Upper lobe of left lung (tissue), 6 donors: ENCODE data around the gene SLC7A10. TPM values are rescaled to one million over a fixed set of nuclear protein-coding genes. Genes with fewer than 3 reads are reported as not detected.

ENCODE experiments used
- ATAC-seq, 2 donors: fragments of 200-7000 bp; cut with Tn5 transposase; one replicate each; pipeline ENCODE4 v1.9.1; 2022; ENCODE audit warnings: mild to moderate bottlenecking in 2 of 2, moderate library complexity in 2 of 2; ENCODE audit not compliant: low FRiP score in 2 of 2
- DNase-seq, 2 donors: peaks; one replicate each; pipeline ENCODE4 v3.0.0-alpha.2; 2019 to 2020
- H3K27ac ChIP-seq, 4 donors: fragments of 200-600 bp; sonication (generic); one replicate each; pipeline ENCODE4 v1.5.1; 2016 to 2019
- H3K27me3 ChIP-seq, 4 donors: fragments of 200-600 bp; sonication (generic); one replicate each; pipeline ENCODE4 v1.5.1; 2017 to 2019
- H3K36me3 ChIP-seq, 4 donors: fragments of 200-600 bp; sonication (generic); one replicate each; pipeline ENCODE4 v1.5.1; 2016 to 2019
- H3K4me1 ChIP-seq, 4 donors: fragments of 200-600 bp; sonication (generic); one replicate each; pipeline ENCODE4 v1.5.1; 2018 to 2019
- H3K4me3 ChIP-seq, 4 donors: fragments of 200-600 bp; sonication (generic); one replicate each; pipeline ENCODE4 v1.5.1; 2017 to 2019; ENCODE audit warnings: mild to moderate bottlenecking in 2 of 4, moderate library complexity in 1 of 4
- H3K9me3 ChIP-seq, 4 donors: fragments of 200-600 bp; sonication (generic); one replicate each; pipeline ENCODE4 v1.5.1; 2018 to 2019
- EP300 ChIP-seq, 4 donors: sonication (generic); formaldehyde crosslinking; IDR thresholded peaks; one replicate each; pipeline ENCODE4 v1.5.1; 2017; ENCODE audit warnings: antibody characterized with exemption in 4 of 4, control low read depth in 2 of 4
- POLR2A ChIP-seq, 4 donors: fragments of 450-650 bp; IDR thresholded peaks; one replicate each; pipeline ENCODE4 v1.5.1; 2016 to 2017; ENCODE audit warnings: antibody characterized with exemption in 4 of 4, mild to moderate bottlenecking in 2 of 4
- POLR2AphosphoS5 ChIP-seq, 2 donors: sonication (generic); formaldehyde crosslinking; IDR thresholded peaks; one replicate each; pipeline ENCODE4 v1.5.1; 2017; ENCODE audit warnings: antibody characterized with exemption in 2 of 2
- WGBS, 2 donors: methylation state at CpG; one replicate each; pipeline ENCODE4 v1.1.5; 2017 to 2018; 5-methylcytosine and 5-hydroxymethylcytosine counted together
- total RNA-seq, 6 donors: library from RNA; depleted of rRNA in 4 of 6; stranded (reverse); fragments of >200 nt in 4 of 6; gene quantifications; one replicate each; pipeline versions ENCODE4 v1.1.0 to v1.2.1, GENCODE V29; 2016 to 2021
- TF ChIP-seq, protein P1 (sequence below), 6 experiments: fragments of 450-650 bp in 4 of 6; fragments of 200-600 bp in 2 of 6; sonication (generic) in 2 of 6; IDR thresholded peaks; one replicate each; pipeline ENCODE4 v1.5.1; 2016 to 2019; ENCODE audit warnings: antibody characterized with exemption in 6 of 6
- donor health status: DM: no; HTN: no; CAD: no; lungs with moderate emphysema.
- donor health status: DM: no; HTN: yes; CAD: no; lungs with severe emphysema.

Gene SLC7A10
- total RNA-seq, 6 donors from 2014 or later: 0.29 to 2.1 (median 0.47) TPM; not detected in 2

DNA sequence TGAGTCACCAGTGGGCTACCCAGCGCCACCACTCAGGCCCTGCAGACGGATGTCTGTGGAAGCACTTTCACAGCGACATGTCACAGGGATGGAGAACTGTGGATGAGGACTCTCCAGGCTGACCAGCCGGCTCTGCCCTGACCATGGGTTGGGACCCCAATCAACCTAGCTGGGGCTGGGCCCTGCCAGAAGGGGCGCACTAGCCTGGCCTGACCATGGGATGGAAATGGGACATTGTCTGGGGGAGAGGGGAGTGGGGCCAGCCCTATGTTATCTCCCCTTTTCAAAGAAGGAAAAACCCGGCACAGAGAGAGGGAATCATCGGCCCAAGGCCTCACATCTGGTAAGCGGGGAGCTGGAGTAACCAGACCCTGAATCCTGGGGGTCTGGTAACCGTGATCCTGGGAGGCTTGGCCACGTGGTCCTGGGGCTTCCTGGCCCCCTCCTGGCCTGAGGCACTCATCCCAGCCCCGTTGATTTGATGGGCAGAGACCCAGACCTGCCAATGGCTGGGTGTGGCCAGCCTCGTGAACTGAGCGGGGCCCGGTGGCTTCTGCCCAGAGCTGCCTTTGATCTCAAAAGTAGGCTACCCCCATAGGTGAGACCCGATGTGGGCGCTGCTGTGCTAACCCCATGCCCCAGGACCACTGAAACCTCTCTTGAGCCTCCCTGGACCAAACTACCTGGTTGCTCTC is 11.2 kb upstream of the SLC7A10 start:
- Histone ChIP-seq H3K4me3 (no peak overlapping the region), H3K27me3 (no peaks in the 10 kb centered on the region), H3K36me3 (no peaks in the 10 kb centered on the region), H3K27ac (no peak overlapping the region), H3K9me3 (no peaks in the 10 kb centered on the region), H3K4me1 (peaks cover 2 to 12% (median 9%) of the 10 kb centered on the region in 4 donors)
- WGBS, 2 donors: 85 to 88% methylated on average over 11 to 15 of the region's 16 CpGs
- DNase-seq: no peak
- ATAC-seq: no peak
- TF ChIP-seq, protein P1, sequence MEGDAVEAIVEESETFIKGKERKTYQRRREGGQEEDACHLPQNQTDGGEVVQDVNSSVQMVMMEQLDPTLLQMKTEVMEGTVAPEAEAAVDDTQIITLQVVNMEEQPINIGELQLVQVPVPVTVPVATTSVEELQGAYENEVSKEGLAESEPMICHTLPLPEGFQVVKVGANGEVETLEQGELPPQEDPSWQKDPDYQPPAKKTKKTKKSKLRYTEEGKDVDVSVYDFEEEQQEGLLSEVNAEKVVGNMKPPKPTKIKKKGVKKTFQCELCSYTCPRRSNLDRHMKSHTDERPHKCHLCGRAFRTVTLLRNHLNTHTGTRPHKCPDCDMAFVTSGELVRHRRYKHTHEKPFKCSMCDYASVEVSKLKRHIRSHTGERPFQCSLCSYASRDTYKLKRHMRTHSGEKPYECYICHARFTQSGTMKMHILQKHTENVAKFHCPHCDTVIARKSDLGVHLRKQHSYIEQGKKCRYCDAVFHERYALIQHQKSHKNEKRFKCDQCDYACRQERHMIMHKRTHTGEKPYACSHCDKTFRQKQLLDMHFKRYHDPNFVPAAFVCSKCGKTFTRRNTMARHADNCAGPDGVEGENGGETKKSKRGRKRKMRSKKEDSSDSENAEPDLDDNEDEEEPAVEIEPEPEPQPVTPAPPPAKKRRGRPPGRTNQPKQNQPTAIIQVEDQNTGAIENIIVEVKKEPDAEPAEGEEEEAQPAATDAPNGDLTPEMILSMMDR (IDR thresholded peaks at IDR 0.05): no peak
- no peak for TF ChIP-seq POLR2AphosphoS5 (IDR thresholded peaks at IDR 0.05)

GRCh38 chr19:33235996-33236350 is 10.3 kb upstream of the SLC7A10 start:
- 88 to 92% methylated on average over 14 to 20 of the region's 20 CpGs for WGBS, 2 donors
- H3K4me1 ChIP-seq: peaks cover 0 to 6% (median 3%) of the 10 kb centered on the region in 4 donors
- no peak overlapping the region for H3K4me3 ChIP-seq
- TF ChIP-seq POLR2AphosphoS5 (IDR thresholded peaks at IDR 0.05) (no peak), EP300 (IDR thresholded peaks at IDR 0.05) (no peak), POLR2A (IDR thresholded peaks at IDR 0.05) (no peak)
- TF ChIP-seq, protein P1 (IDR thresholded peaks at IDR 0.05): no peak
- no peak for ATAC-seq
- no peaks in the 10 kb centered on the region for H3K9me3 ChIP-seq
- DNase-seq: no peak
- H3K36me3 ChIP-seq: no peaks in the 10 kb centered on the region
- H3K27ac ChIP-seq: no peak overlapping the region
- H3K27me3 ChIP-seq: no peaks in the 10 kb centered on the region

DNA sequence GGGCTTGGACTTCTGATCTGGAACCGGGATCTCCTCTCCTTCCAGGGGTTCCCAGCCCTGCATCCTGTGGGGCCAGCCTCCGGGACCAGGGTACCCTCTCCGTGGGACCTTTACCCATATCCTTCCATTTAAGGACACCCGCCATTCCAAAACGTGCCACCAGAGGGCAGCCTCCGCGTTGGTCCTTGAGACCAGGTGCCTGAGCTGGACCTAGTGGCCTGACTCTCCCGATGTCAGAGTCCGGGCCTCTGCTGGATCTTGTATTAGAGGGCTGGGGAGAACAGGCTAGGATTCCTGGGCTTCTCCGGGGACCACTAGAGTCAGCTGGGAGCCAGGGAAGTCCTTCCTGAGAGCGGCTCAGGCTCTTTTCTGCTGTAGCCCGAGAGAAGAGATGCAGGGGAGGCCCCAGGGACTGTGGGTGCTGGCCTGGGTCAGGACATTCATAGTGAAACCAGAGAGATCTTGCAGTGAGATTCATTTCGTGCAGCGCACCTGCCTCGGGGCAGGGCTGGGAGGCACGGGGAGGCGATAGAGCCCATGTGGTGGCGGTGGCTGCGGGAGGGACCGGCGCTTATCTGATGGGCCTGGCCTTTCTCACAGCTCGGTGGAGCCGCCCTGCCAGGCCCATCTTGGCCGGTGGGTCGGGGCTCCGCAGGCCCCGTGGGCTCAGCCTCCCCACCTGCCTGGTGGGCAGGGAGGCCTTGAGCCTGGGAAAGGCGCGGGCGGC is 9.8 kb upstream of the SLC7A10 start:
- no peaks in the 10 kb centered on the region for H3K36me3 ChIP-seq
- no peak for TF ChIP-seq POLR2AphosphoS5 (IDR thresholded peaks at IDR 0.05)
- TF ChIP-seq, protein P1 (IDR thresholded peaks at IDR 0.05): peak; percentile 90 to 98 (median 92)
- TF ChIP-seq EP300 (IDR thresholded peaks at IDR 0.05): no peak
- TF ChIP-seq POLR2A (IDR thresholded peaks at IDR 0.05): no peak
- no peak overlapping the region for H3K4me3 ChIP-seq

GRCh38 chr19:33234736-33235135 is 9.1 kb upstream of the SLC7A10 start:
- no peak overlapping the region for H3K4me3 ChIP-seq
- 63 to 65% methylated on average over 9 of the region's 9 CpGs for WGBS, 2 donors
- peaks cover 0 to 6% (median 4%) of the 10 kb centered on the region in 4 donors for H3K4me1 ChIP-seq
- ATAC-seq: no peak
- H3K27ac ChIP-seq: no peak overlapping the region
- H3K27me3 ChIP-seq: no peaks in the 10 kb centered on the region
- H3K36me3 ChIP-seq: no peaks in the 10 kb centered on the region
- TF ChIP-seq POLR2AphosphoS5 (IDR thresholded peaks at IDR 0.05) (no peak), EP300 (IDR thresholded peaks at IDR 0.05) (no peak)
- peaks cover 0 to under 1% (median 0%) of the 10 kb centered on the region in 4 donors for H3K9me3 ChIP-seq
- DNase-seq: no peak

More for the DNA sequence above, 9.8 kb upstream of the SLC7A10 start:
- H3K4me1 ChIP-seq: peaks cover 0 to 6% (median 4%) of the 10 kb centered on the region in 4 donors
- H3K27ac ChIP-seq: no peak overlapping the region
- 16 to 71% methylated on average over 10 to 24 of the region's 30 CpGs for WGBS, 2 donors
- H3K27me3 ChIP-seq: no peaks in the 10 kb centered on the region
- H3K9me3 ChIP-seq: no peaks in the 10 kb centered on the region
- ATAC-seq (peak; percentile 74 to 84), DNase-seq (peak; percentile 73 to 87)

DNA sequence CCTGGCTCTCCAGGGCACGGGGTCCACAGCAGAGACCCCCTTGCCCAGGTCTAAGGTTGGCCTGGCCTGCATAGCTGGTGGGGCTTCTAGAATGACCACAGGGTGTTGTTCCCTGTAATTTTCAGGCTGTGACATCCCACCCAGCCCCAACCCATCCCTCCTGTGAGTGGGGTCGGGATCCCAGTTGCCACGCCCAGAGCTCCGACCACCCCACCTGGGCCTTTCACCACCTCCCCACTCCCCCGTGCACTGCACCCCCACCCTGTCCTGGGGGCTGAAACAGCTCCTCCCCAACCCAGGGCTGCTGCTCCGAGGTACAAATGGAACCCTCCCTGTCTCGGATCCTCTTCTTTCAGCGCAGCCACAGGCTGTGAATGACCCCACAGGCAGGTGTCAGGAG is 8.4 kb upstream of the SLC7A10 start:
- Histone ChIP-seq H3K4me3 (no peak overlapping the region), H3K27me3 (no peaks in the 10 kb centered on the region), H3K9me3 (peaks cover 0 to 4% (median 0%) of the 10 kb centered on the region in 4 donors), H3K27ac (no peak overlapping the region), H3K36me3 (no peaks in the 10 kb centered on the region), H3K4me1 (peaks cover 0 to 6% (median 4%) of the 10 kb centered on the region in 4 donors)
- 83 to 85% methylated on average over 4 to 8 of the region's 8 CpGs for WGBS, 2 donors
- TF ChIP-seq EP300 (IDR thresholded peaks at IDR 0.05): no peak
- no peak for TF ChIP-seq POLR2AphosphoS5 (IDR thresholded peaks at IDR 0.05)
- TF ChIP-seq POLR2A (IDR thresholded peaks at IDR 0.05): no peak
- TF ChIP-seq, protein P1 (IDR thresholded peaks at IDR 0.05): no peak
- DNase-seq (no peak), ATAC-seq (no peak)
